COLO668 (cell line): ENCODE results near the gene PTPN2.

Source experiments
- DNase-seq: peaks from one replicate; lab custom pipeline; 2025; ENCODE audit not compliant: unreplicated experiment; lab: John Stamatoyannopoulos, UW

The PTPN2 gene

GRCh38 chr18:12750076-12750714 is 133.8 kb downstream of the PTPN2 start:
- DNase-seq = no peak

GRCh38 chr18:12749121-12749520 is 134.9 kb downstream of the PTPN2 start:
- DNase-seq = no peak

- DNase-seq = no peak
These were observed 135.4 kb downstream of the PTPN2 start for GRCh38 chr18:12748671-12749070.

- DNase-seq = no peak
These were observed 136.3 kb downstream of the PTPN2 start for GRCh38 chr18:12747530-12748315.

GRCh38 chr18:12745095-12745795 is 138.8 kb downstream of the PTPN2 start:
- DNase-seq = no peak

- DNase-seq = no peak
These were observed 139.9 kb downstream of the PTPN2 start for GRCh38 chr18:12744103-12744502.

- DNase-seq = no peak
These were observed 141.6 kb downstream of the PTPN2 start for GRCh38 chr18:12742453-12742852.
